Astrocyte of the cerebellum (primary cell): ENCODE measurements around the gene AP5S1.

Experiments
- DNase-seq: peaks from one replicate; pipeline ENCODE4 v3.0.0-alpha.2; 2011; ENCODE audit warnings: low read depth
- H3K4me3 ChIP-seq: 2 replicates; pipeline ENCODE4 v1.5.1; 2011; ENCODE audit warnings: mild to moderate bottlenecking, low read depth, low read length, moderate library complexity
- in situ Hi-C: cut with HindIII; loops from 2 replicates; pipeline ENCODE4 v1.10.0; 2017; ENCODE audit warnings: low sequenced_read_pairs
- TF ChIP-seq, protein P1 (sequence below): IDR thresholded peaks from 2 replicates; pipeline ENCODE4 v1.5.1; 2012; ENCODE audit warnings: low read length, low read depth, moderate library complexity, mild to moderate bottlenecking; ENCODE audit errors: missing control alignments

Gene AP5S1

GRCh38 chr20:3861191-3861590, 40.8 kb downstream of the AP5S1 start:
- in situ Hi-C loops, result no loop called here
- no peak for DNase-seq
- H3K4me3 ChIP-seq, result no peak overlapping the region
- TF ChIP-seq, protein P1, sequence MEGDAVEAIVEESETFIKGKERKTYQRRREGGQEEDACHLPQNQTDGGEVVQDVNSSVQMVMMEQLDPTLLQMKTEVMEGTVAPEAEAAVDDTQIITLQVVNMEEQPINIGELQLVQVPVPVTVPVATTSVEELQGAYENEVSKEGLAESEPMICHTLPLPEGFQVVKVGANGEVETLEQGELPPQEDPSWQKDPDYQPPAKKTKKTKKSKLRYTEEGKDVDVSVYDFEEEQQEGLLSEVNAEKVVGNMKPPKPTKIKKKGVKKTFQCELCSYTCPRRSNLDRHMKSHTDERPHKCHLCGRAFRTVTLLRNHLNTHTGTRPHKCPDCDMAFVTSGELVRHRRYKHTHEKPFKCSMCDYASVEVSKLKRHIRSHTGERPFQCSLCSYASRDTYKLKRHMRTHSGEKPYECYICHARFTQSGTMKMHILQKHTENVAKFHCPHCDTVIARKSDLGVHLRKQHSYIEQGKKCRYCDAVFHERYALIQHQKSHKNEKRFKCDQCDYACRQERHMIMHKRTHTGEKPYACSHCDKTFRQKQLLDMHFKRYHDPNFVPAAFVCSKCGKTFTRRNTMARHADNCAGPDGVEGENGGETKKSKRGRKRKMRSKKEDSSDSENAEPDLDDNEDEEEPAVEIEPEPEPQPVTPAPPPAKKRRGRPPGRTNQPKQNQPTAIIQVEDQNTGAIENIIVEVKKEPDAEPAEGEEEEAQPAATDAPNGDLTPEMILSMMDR, result no peak

DNA sequence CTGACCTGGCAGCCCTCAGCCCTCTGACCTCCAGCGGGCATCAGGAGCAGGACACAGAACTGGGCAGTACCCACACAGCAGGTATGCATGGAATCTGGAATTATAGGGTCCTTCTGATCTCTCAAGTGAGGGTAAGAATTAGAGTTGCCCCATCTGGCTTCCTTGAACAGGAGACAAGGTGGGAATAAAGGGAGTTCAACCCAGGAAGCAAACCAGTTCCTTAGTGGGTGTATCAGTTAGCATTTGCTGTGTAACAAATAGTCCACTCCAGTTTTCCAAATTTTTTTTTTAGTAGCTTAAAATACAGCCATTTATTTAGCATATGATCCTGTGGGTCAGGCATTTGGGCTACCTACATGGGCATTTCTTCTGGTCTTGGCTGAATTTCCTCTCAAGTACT, 42.0 kb downstream of the AP5S1 start:
- no peak overlapping the region for H3K4me3 ChIP-seq
- TF ChIP-seq, protein P1, result no peak
- DNase-seq, result no peak
- in situ Hi-C loops, result no loop called here

DNA sequence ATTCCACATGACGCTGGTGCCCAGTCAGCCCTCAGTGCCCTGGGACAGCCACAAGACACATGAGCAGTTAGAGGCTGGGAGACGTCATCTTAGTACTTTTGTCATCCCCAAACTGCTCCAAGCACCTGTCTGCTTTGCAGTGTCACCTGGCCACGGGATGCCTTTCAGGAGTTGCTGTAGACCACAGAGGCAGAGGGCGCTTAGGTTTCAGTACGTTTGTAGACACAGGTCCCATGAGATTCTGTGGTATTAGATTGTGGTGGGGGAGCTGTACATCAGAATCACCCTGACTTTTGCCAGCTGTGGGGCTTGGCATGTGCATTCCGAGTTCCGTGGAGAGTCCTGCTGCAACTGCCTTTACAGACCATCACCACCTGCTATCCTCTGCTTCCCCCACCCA, 43.0 kb downstream of the AP5S1 start:
- TF ChIP-seq, protein P1, result no peak
- DNase-seq, result no peak
- H3K4me3 ChIP-seq, result no peak overlapping the region
- in situ Hi-C loops, result no loop called here

- no peak overlapping the region for H3K4me3 ChIP-seq
- in situ Hi-C loops, result no loop called here
- TF ChIP-seq, protein P1, result no peak
- no peak for DNase-seq
Observed at GRCh38 chr20:3864518-3864917, 44.2 kb downstream of the AP5S1 start.

GRCh38 chr20:3865152-3865886, 45.0 kb downstream of the AP5S1 start:
- TF ChIP-seq, protein P1, result no peak
- no peak overlapping the region for H3K4me3 ChIP-seq
- no peak for DNase-seq
- in situ Hi-C loops, result no loop called here

DNA sequence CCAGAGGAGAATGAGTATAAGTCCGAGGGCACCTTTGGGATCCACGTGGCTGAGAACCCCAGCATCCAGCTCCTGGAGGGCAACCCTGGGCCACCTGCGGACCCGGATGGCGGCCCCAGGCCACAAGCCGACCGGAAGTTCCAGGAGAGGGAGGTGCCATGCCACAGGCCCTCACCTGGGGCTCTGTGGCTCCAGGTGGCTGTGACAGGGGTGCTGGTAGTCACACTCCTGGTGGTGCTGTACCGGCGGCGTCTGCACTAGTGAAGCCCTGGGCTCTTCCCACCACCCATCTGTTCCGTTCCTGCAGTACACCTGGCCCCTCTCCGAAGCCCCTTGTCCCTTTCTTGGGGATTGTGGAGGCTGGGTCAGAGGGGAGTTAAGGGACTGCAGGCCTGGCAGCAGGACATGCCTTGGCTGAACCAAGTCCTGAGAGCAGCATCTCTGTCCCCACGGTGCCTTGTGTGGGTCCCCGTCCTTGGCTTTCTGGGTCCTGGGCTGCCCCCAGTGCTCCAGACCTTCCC, 45.6 kb downstream of the AP5S1 start:
- TF ChIP-seq, protein P1, result no peak
- H3K4me3 ChIP-seq, result no peak overlapping the region
- in situ Hi-C loops, result no loop called here
- DNase-seq, result no peak

DNA sequence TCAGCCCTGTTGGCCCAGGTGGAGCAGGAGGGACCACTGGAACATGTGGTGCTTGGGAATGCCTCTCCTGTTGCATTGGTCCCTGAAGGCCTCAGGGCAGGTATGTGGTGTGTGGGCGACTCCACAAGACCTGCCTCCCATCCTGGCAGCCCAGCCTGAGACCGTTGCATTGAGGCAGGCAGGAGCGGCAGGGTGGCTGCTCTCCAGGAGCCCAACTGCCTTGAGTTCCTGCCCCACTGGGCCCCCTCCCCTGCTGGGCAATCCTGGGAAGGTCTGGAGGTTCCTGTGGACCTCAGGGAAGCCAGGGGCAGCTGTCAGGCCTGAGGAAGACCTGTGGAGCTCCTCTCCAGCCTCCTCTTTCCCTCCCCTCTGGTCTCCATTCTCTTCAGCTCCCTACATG, 46.1 kb downstream of the AP5S1 start:
- no peak for DNase-seq
- H3K4me3 ChIP-seq, result no peak overlapping the region
- TF ChIP-seq, protein P1, result no peak
- in situ Hi-C loops, result no loop called here
